Activated CD8-positive, alpha-beta T cell treated with anti-CD3 and anti-CD28 coated beads, Interleukin-2, amount 10 ng/mL, durations not matched to agents 7 days and 5 days (primary cell): Measurements from ENCODE around the gene SCUBE2. TPM values are rescaled to one million over a fixed set of nuclear protein-coding genes. Genes with fewer than 3 reads are reported as not detected.

Experiments used
- ATAC-seq: fragments of 150-1000 bp; cut with Tn5 transposase; one replicate; pipeline ENCODE4 v1.10.0; 2021; ENCODE audit warnings: moderate library complexity
- CTCF ChIA-PET: fragments of 350-600 bp; sonication (Branson Sonifier 250); formaldehyde crosslinking; loops from one replicate; lab custom pipeline; 2021; ENCODE audit warnings: antibody characterized with exemption; lab: Charles Lee
- POLR2A ChIA-PET: fragments of 350-600 bp; sonication (Branson Sonifier 250); formaldehyde crosslinking; loops from one replicate; lab custom pipeline; 2021; ENCODE audit warnings: antibody characterized with exemption; lab: Charles Lee
- DNase-seq: peaks from one replicate; pipeline ENCODE4 v3.0.0-alpha.2; 2020
- H3K27ac Mint-ChIP-seq: one replicate; pipeline ENCODE4 v1.8.0; 2021; ENCODE audit warnings: mild to moderate bottlenecking, mixed read lengths
- H3K27me3 Mint-ChIP-seq: one replicate; pipeline ENCODE4 v1.8.0; 2021; ENCODE audit warnings: low read depth, mixed read lengths
- H3K36me3 Mint-ChIP-seq: one replicate; pipeline ENCODE4 v1.8.0; 2021; ENCODE audit warnings: low read depth, mixed read lengths
- H3K4me1 Mint-ChIP-seq: one replicate; pipeline ENCODE4 v1.8.0; 2021; ENCODE audit warnings: low read depth, mixed read lengths
- H3K4me3 Mint-ChIP-seq: one replicate; pipeline ENCODE4 v1.8.0; 2021; ENCODE audit warnings: mild to moderate bottlenecking, mixed read lengths
- H3K9me3 Mint-ChIP-seq: one replicate; pipeline ENCODE4 v1.8.0; 2022; ENCODE audit warnings: mixed read lengths; ENCODE audit not compliant: insufficient read depth
- total RNA-seq, 2 experiments: library from RNA; stranded (reverse); gene quantifications; one replicate each; pipeline ENCODE4 v1.2.3, GENCODE V29; 2021

Gene SCUBE2
- total RNA-seq, 2 experiments from 2014 or later = 0.65 TPM; not detected in 1

DNA sequence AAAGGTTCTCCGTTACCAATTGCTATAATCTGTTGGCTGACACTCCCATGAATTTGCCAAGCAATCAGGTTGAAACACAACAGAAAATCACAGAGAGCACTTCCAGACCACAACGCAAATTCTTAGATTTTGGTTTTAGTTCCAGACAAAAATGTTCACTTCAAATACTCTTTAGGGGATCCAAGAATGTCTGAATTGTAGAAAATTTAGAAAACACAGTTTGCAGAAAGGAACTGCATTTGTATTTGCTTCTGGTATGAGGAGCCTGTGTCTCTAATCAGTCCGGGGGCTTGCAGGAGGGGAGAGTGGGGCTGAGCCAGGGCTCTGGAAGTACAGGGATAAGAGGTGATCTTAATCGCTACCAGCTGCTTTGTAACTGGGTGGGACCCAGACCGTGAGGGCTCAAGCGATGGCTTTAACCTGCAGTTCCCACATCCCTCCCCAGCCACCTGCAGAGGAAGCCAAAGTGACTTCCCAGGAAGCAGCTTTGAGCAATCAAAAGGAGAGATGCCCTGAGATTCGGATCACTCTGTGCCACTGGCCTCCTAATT is 18.7 kb downstream of the SCUBE2 start:
- Mint-ChIP-seq H3K4me3 (no peak overlapping the region), H3K36me3 (no peaks in the 10 kb centered on the region), H3K4me1 (no peaks in the 10 kb centered on the region), H3K27me3 (peaks cover 31% of the 10 kb centered on the region), H3K27ac (no peak overlapping the region), H3K9me3 (no peaks in the 10 kb centered on the region)
- POLR2A ChIA-PET = interaction anchor here (0.5 kb wide), 1 partner anchor 317 kb away, joined by 3 read pairs; no protein-coding TSS in a partner anchor
- no peak for ATAC-seq
- DNase-seq = no peak
- CTCF ChIA-PET = no interaction called here

DNA sequence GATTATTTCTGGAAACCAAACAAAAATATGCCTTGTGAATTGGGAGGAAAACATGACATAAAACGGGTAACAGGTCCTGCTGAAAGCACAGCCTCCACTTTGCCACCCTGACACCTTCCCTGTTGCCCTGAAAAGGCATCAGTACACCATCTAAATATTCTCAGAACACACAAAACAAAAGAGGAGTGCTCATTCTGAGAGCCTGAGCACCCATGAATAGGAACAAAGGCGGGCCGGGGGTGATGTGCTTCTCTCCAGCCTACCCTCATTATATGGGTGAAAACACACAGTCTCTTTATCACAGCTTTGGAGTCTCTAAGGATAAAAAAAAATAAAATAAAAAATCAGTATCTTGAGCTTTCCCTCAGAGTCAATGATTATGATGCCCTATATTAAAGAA is 19.7 kb downstream of the SCUBE2 start:
- Mint-ChIP-seq H3K36me3 (no peaks in the 10 kb centered on the region), H3K27me3 (peaks cover 22% of the 10 kb centered on the region), H3K4me1 (no peaks in the 10 kb centered on the region), H3K4me3 (no peak overlapping the region), H3K9me3 (no peaks in the 10 kb centered on the region), H3K27ac (no peak overlapping the region)
- no peak for ATAC-seq
- ChIA-PET CTCF (interaction anchor here (1.9 kb wide), 1 partner anchor 66 kb away, joined by 7 read pairs; no protein-coding TSS in a partner anchor), POLR2A (no interaction called here)
- DNase-seq = no peak

DNA sequence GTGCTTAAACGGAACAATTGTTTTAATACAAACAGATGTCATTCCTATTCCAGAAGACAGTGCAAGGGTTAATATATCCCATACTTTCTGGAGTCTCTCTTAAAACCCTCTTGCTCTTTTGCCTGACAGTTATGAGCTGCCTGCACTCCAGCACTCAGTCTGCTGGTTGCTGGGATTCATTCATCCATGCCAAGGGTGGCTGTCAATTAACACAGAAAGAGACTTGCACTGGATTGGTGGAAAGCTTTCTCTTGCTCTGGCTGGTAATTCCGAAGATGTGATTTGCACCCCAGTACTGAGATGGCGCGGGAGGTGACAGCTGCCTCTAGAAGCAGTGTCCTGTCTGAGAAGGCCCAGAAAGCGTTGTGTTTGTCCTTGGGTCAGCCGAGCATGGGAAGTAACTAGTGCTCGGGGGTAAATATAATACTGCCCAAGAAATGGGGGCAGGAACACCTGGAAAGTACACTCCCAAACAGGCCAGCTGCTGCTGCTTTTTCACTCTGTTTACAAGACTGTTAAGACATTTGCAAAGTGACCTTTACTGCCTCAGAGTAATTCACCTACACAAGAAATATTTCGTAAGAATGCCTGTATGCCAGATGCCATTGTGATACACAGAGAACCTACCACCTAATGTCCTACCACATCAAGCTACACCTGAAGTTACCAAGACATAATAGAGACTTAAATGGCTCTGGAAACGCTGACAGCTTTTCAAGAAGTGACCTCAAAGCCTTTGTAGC is 20.5 kb downstream of the SCUBE2 start:
- POLR2A ChIA-PET = no interaction called here
- ATAC-seq (no peak), DNase-seq (no peak)
- no peak overlapping the region for H3K27ac Mint-ChIP-seq
- peaks cover 21% of the 10 kb centered on the region for H3K27me3 Mint-ChIP-seq
- no peaks in the 10 kb centered on the region for H3K4me1 Mint-ChIP-seq
- H3K36me3 Mint-ChIP-seq = no peaks in the 10 kb centered on the region
- no peak overlapping the region for H3K4me3 Mint-ChIP-seq
- H3K9me3 Mint-ChIP-seq = no peaks in the 10 kb centered on the region
- CTCF ChIA-PET = interaction anchor here (1.9 kb wide), 1 partner anchor 67 kb away, joined by 7 read pairs; no protein-coding TSS in a partner anchor

DNA sequence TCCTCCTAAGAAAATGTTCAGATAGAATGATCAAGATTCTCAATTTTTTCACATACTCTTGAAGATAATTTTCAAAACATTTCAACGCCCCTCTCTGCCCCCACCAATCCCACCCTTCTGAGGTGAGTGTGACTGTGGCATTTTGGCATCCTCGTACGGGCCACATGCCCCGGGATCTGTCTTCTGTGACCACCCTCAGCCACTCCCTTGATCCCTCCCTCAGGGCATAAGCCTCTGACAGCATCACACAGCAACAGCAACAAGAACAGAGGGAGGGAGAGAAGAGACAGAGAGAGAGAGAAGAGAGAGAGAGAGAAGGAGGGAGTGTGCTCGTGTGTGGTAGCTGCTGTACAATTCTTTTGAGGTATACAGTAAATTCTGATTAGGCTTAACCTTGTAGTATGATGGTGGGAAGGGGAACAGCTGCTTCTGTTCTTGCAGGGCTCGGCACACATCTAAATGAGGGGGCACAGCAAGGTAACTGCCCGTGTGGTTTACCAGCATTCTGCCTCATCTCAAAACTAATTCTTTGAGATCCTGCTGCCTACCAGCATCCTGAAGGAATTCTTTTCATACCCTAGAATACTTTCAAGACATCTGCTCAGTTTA is 21.4 kb downstream of the SCUBE2 start:
- DNase-seq = no peak
- Mint-ChIP-seq H3K9me3 (no peaks in the 10 kb centered on the region), H3K4me1 (no peaks in the 10 kb centered on the region), H3K27me3 (peaks cover 14% of the 10 kb centered on the region), H3K27ac (no peak overlapping the region), H3K36me3 (no peaks in the 10 kb centered on the region), H3K4me3 (no peak overlapping the region)
- no peak for ATAC-seq
- ChIA-PET CTCF (interaction anchor here (1.0 to 1.9 kb wide), 2 partner anchors 67 to 68 kb away, joined by 4 to 7 read pairs; no protein-coding TSS in a partner anchor), POLR2A (no interaction called here)

DNA sequence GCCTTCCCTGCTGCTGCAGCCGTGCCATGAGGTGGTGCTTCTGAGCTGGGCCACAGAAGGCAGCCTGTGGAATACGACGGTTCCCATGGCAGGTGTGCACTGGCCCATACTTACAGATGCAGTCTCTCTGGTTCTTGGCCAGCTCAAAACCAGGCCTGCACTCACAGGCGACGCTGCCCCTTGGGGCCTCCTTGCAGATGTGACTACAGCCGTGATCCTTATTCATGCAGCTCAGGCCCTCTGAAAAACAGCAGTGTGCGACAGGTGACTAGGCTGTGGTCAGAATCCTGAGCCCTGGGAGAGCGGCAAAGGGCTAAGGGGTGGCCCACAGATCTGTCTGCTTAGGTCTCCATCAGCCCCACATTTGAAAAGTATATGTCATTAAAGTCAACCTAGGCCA is 22.1 kb downstream of the SCUBE2 start:
- CTCF ChIA-PET = interaction anchor here (1.0 kb wide), 1 partner anchor 68 kb away, joined by 4 read pairs; no protein-coding TSS in a partner anchor
- Mint-ChIP-seq H3K27ac (no peak overlapping the region), H3K9me3 (no peaks in the 10 kb centered on the region), H3K4me3 (no peak overlapping the region), H3K4me1 (no peaks in the 10 kb centered on the region), H3K27me3 (peaks cover 14% of the 10 kb centered on the region), H3K36me3 (no peaks in the 10 kb centered on the region)
- POLR2A ChIA-PET = no interaction called here
- no peak for DNase-seq
- no peak for ATAC-seq

DNA sequence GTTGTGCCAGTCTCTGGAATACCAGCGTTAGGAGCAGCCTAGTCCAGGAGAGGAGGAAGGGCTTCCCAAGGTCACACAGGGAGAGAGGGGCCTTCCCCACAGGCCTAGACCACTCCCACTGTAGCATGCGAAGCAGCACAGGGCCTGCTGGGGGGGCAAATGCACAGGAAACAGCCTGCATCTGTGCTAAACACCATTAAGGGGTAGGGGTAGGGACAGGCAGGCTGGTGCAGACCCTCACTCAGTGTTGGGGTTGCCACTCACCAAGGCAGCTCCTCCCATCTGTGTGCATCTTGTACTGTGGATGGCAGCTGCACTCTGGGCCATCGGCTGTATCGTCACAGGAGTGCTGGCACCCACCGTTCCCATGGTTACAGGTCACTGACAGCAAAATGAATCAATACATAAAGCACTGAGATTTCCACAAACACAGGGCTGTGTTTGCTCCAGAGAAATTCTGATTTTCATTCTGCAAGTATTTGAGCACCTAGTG is 24.9 kb downstream of the SCUBE2 start:
- H3K27me3 Mint-ChIP-seq = peaks cover 2% of the 10 kb centered on the region
- no peak overlapping the region for H3K4me3 Mint-ChIP-seq
- ATAC-seq = no peak
- no peaks in the 10 kb centered on the region for H3K36me3 Mint-ChIP-seq
- ChIA-PET POLR2A (no interaction called here), CTCF (interaction anchor here (1.5 kb wide), 1 partner anchor 29 kb away, joined by 3 read pairs; no protein-coding TSS in a partner anchor)
- H3K27ac Mint-ChIP-seq = no peak overlapping the region
- peaks cover 2% of the 10 kb centered on the region for H3K4me1 Mint-ChIP-seq
- no peaks in the 10 kb centered on the region for H3K9me3 Mint-ChIP-seq
- DNase-seq = no peak

DNA sequence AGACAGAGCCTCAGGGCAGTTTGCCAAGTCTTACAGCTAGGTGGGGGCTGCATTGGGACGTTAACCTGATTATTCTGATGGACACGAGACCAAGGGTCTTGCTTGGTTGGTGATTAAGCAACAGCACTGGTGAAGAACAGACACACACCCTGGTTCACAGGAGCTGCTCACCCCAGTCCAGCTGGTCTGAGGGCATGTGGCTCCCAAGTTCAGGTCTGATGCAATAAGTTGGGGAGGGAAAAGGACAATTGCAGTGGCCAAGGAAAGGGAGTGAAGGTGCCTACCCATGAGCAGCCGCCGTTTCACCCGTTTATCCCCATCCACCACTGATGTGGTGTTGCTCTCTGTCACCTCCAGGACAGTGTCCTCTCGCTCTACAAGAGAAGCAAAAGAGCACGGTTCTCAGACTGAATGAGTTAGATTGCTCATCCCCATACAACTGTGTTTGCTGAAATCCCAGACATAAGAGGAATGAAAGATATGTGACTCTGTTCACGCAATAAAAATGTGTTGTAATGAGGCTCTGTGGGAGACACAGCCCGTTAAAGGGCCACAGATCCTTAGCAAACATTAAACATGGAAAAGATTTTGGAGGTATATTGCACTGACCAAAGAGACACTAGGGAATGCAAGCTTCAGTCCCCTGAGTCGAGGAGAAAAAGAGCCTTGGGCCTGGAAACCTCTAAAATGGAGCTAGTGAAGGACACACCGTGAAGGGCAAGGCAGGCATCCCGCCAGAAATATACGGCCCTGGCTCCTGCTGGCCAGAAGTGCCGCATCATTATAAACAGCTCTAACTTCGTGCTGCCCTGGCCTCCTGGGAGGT is 25.6 kb downstream of the SCUBE2 start:
- no peak overlapping the region for H3K27ac Mint-ChIP-seq
- ChIA-PET POLR2A (no interaction called here), CTCF (no interaction called here)
- peaks cover 2% of the 10 kb centered on the region for H3K27me3 Mint-ChIP-seq
- peaks cover 5% of the 10 kb centered on the region for H3K4me1 Mint-ChIP-seq
- H3K4me3 Mint-ChIP-seq = no peak overlapping the region
- H3K36me3 Mint-ChIP-seq = no peaks in the 10 kb centered on the region
- DNase-seq (no peak), ATAC-seq (no peak)
- no peaks in the 10 kb centered on the region for H3K9me3 Mint-ChIP-seq

DNA sequence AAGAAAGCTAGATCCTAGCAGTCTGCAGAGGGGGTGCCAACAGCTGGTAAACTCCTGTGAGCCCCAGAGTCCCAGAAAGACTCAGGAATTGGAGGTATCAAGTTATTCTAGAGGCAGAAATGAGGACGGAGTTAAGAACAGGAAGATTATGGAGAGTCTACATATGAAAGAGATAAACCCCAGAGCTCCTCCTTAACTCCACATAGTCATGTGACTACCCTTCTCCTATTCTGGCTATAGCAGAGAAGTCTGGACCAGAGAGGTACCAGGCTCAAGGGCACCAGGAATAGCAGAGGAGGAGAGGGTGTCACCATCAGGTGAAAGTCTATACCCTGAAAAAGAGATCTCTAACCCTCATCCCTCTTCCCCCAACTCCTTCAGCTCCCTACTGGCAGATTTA is 29.6 kb downstream of the SCUBE2 start:
- no peak for DNase-seq
- Mint-ChIP-seq H3K27ac (no peak overlapping the region), H3K4me3 (no peak overlapping the region), H3K27me3 (peaks cover 2% of the 10 kb centered on the region), H3K36me3 (no peaks in the 10 kb centered on the region), H3K9me3 (no peaks in the 10 kb centered on the region), H3K4me1 (peaks cover 13% of the 10 kb centered on the region)
- ATAC-seq = no peak
- ChIA-PET CTCF (interaction anchor here (0.7 to 1.9 kb wide), 7 partner anchors 11 to 445 kb away, joined by 3 to 9 read pairs (median 4); no protein-coding TSS in a partner anchor), POLR2A (no interaction called here)

DNA sequence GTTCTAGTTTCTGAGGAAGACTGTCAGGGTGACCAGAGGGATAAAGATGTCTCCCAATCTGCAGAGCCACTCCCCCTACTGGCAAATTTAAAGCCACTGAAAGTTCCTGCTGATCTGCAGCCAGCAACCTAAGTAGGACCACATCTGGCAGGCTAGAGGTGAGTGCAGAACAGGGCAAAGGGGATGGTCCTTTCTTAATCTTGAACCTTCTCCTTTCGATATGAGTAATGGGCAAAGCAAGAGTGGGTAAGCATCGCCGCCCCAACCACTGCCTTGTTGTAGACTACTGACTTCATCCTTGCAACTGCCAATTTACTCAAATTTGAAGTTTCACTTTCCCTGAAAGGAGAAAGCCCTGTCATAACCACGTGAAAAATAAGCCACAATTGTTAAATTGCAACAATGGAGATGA is 30.7 kb downstream of the SCUBE2 start:
- ATAC-seq = peak; percentile 82
- no peak overlapping the region for H3K4me3 Mint-ChIP-seq
- peak overlapping the region; percentile 14 for H3K27ac Mint-ChIP-seq

DNA sequence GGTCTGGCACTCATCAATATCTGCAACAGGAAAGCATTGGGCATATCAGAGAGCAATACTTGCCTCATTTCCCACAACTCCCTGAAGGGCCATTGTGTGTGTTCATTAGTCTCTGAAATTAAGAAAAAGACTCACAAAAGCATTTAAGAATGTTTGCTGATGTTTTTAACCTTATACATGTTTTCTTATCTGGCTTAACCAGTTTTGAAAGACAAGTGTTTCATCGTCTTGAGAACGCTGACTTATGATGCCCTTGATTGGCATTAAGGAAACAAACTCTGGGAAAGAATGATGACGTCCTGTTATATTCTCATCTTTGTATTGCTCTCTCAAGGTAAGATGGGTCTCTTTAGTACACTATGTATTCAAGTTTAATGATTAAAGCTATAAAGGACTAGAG is 32.0 kb downstream of the SCUBE2 start:
- ATAC-seq = no peak
- no peak overlapping the region for H3K4me3 Mint-ChIP-seq
- no peaks in the 10 kb centered on the region for H3K27me3 Mint-ChIP-seq
- ChIA-PET POLR2A (no interaction called here), CTCF (interaction anchor here (1.0 kb wide), 1 partner anchor 44 kb away, joined by 5 read pairs; no protein-coding TSS in a partner anchor)
- no peaks in the 10 kb centered on the region for H3K36me3 Mint-ChIP-seq
- H3K27ac Mint-ChIP-seq = no peak overlapping the region
- no peaks in the 10 kb centered on the region for H3K9me3 Mint-ChIP-seq
- peaks cover 13% of the 10 kb centered on the region for H3K4me1 Mint-ChIP-seq
- DNase-seq = no peak

More for the DNA sequence above, 30.7 kb downstream of the SCUBE2 start:
- peaks cover 2% of the 10 kb centered on the region for H3K27me3 Mint-ChIP-seq
- H3K4me1 Mint-ChIP-seq = peaks cover 13% of the 10 kb centered on the region
- DNase-seq = peak; percentile 60
- CTCF ChIA-PET = interaction anchor here (0.7 to 1.9 kb wide), 6 partner anchors 10 to 445 kb away, joined by 3 to 9 read pairs (median 4); no protein-coding TSS in a partner anchor
- H3K36me3 Mint-ChIP-seq = no peaks in the 10 kb centered on the region
- H3K9me3 Mint-ChIP-seq = no peaks in the 10 kb centered on the region
- POLR2A ChIA-PET = no interaction called here

DNA sequence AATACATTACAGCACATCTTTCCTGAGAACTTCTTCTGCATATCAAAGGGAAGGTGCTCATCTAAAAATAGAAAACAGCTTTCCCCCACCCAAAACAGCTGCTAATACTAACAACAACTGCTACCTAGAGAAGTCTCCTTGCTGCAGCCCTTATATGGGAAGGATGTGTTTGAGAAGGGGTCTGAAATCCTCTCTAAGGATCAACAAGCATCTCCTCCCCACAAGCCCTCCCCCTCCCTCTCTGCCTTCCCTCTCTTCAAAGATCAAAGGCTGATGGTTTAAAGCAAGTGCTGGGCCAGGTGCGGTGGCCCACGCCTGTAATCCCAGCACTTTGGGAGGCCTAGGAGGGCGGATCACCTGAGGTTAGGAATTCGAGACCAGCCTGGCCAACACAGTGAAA is 33.5 kb downstream of the SCUBE2 start:
- DNase-seq (no peak), ATAC-seq (no peak)
- H3K4me3 Mint-ChIP-seq = no peak overlapping the region
- POLR2A ChIA-PET = no interaction called here
- no peaks in the 10 kb centered on the region for H3K36me3 Mint-ChIP-seq
- CTCF ChIA-PET = no interaction called here
- H3K27me3 Mint-ChIP-seq = no peaks in the 10 kb centered on the region
- H3K9me3 Mint-ChIP-seq = no peaks in the 10 kb centered on the region
- H3K27ac Mint-ChIP-seq = no peak overlapping the region
- peaks cover 13% of the 10 kb centered on the region for H3K4me1 Mint-ChIP-seq
